Measurements from ENCODE around the gene SCARF2.

- TF ChIP-seq, protein P1, sequence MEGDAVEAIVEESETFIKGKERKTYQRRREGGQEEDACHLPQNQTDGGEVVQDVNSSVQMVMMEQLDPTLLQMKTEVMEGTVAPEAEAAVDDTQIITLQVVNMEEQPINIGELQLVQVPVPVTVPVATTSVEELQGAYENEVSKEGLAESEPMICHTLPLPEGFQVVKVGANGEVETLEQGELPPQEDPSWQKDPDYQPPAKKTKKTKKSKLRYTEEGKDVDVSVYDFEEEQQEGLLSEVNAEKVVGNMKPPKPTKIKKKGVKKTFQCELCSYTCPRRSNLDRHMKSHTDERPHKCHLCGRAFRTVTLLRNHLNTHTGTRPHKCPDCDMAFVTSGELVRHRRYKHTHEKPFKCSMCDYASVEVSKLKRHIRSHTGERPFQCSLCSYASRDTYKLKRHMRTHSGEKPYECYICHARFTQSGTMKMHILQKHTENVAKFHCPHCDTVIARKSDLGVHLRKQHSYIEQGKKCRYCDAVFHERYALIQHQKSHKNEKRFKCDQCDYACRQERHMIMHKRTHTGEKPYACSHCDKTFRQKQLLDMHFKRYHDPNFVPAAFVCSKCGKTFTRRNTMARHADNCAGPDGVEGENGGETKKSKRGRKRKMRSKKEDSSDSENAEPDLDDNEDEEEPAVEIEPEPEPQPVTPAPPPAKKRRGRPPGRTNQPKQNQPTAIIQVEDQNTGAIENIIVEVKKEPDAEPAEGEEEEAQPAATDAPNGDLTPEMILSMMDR (conservative IDR thresholded peaks at IDR 0.05 in 1 of 2, IDR thresholded peaks at IDR 0.05 in 1 of 2; ENCODE audit: extremely low read depth in 1 of 2, insufficient read depth in 1 of 2, low read depth in 1 of 2, low read length in 2 of 2) = no peak
- no peak for TF ChIP-seq EZH2 (IDR thresholded peaks at IDR 0.05; ENCODE audit: borderline replicate concordance, low read length)
Measured at GRCh38 chr22:20393705-20394476, 43.7 kb downstream of the SCARF2 start, which contains the start of gene ZNF74.
